ENCODE results near the gene PTPRH. TPM values are rescaled to one million over a fixed set of nuclear protein-coding genes. Genes with fewer than 3 reads are reported as not detected.

PTPRH gene
- total and polyA plus RNA-seq, 9 of the 15 experiments (the other 6 are each of a cell fraction or from before 2014, with no cell fraction given) = 0.87 to 34.3 (median 22.7) TPM

- no peak for TF ChIP-seq CBX8 (IDR thresholded peaks at IDR 0.05; ENCODE audit: borderline replicate concordance, extremely low read depth, low read depth, low read length, poor library complexity, severe bottlenecking)
- TF ChIP-seq ELF1 (tag; IDR thresholded peaks at IDR 0.05) = no peak
- peak; percentile 11; the same call in 1 of the 2 replicates for TF ChIP-seq CXXC5 (CRISPR knock-in tag; IDR thresholded peaks at IDR 0.05)
- TF ChIP-seq GATA2 (CRISPR knock-in tag; IDR thresholded peaks at IDR 0.05) = no peak
- no peak for TF ChIP-seq PATZ1 (CRISPR knock-in tag; IDR thresholded peaks at IDR 0.05; ENCODE audit: borderline replicate concordance)
- no peak for TF ChIP-seq E2F6 (IDR thresholded peaks at IDR 0.05; ENCODE audit: borderline replicate concordance in 1 of 2, extremely low read depth in 1 of 2, insufficient read depth in 1 of 2, insufficient read length in 1 of 2, low read depth in 1 of 2, low read length in 1 of 2, poor library complexity in 1 of 2, severe bottlenecking in 1 of 2)
- 0 out of 2 replicates have a peak, but pooled peaks have one; percentile 2 for TF ChIP-seq HCFC1 (IDR thresholded peaks at IDR 0.05; ENCODE audit: low read depth, low read length)
- TF ChIP-seq ZNF507 (tag; conservative IDR thresholded peaks at IDR 0.05) = no peak
- no peak for TF ChIP-seq ZFP36 (IDR thresholded peaks at IDR 0.05; ENCODE audit: low read depth, low read length, partially characterized antibody)
- TF ChIP-seq TFAM (CRISPR knock-in tag; conservative IDR thresholded peaks at IDR 0.05) = no peak
- peak in 1 of 2 experiments; percentile 100; a peak in 2 of 4 replicates for TF ChIP-seq CSDE1 (IDR thresholded peaks at IDR 0.05)
- TF ChIP-seq SIX5 (IDR thresholded peaks at IDR 0.05; ENCODE audit: borderline replicate concordance in 1 of 2, insufficient read depth in 1 of 2, low read depth in 1 of 2, low read length in 2 of 2) = peak in 1 of 2 experiments; percentile 28; a peak in 1 of 4 replicates
- TF ChIP-seq NR2F6 (CRISPR knock-in tag; IDR thresholded peaks at IDR 0.05) = no peak
- no peak for TF ChIP-seq BRF2 (IDR thresholded peaks at IDR 0.05; ENCODE audit: borderline replicate concordance, insufficient read depth, insufficient read length)
- no peak for TF ChIP-seq HNRNPUL1 (IDR thresholded peaks at IDR 0.05; ENCODE audit: low read length)
- 0 out of 2 replicates have a peak, but pooled peaks have one; percentile 67 for TF ChIP-seq ZNF583 (CRISPR knock-in tag; IDR thresholded peaks at IDR 0.05)
- TF ChIP-seq ZNF212 (CRISPR knock-in tag; IDR thresholded peaks at IDR 0.05) = 0 out of 2 replicates have a peak, but pooled peaks have one; percentile 60
- TF ChIP-seq SPI1 (IDR thresholded peaks at IDR 0.05; ENCODE audit: borderline replicate concordance, low read depth, low read length) = no peak
- TF ChIP-seq BRD4 (IDR thresholded peaks at IDR 0.05) = no peak
- no peak for TF ChIP-seq ZNF347 (CRISPR knock-in tag; IDR thresholded peaks at IDR 0.05; ENCODE audit: low read depth)
- TF ChIP-seq CBX3 (IDR thresholded peaks at IDR 0.05; ENCODE audit: borderline replicate concordance in 1 of 2, low read length in 2 of 2) = no peak
- no peak for TF ChIP-seq KDM1A (IDR thresholded peaks at IDR 0.05)
- TF ChIP-seq POLR2H (tag; IDR thresholded peaks at IDR 0.05; ENCODE audit: low read depth) = no peak
- no peak for TF ChIP-seq NCOA4 (IDR thresholded peaks at IDR 0.05; ENCODE audit: partially characterized antibody)
- TF ChIP-seq COPS2 (conservative IDR thresholded peaks at IDR 0.05) = no peak
These were observed 42.6 kb downstream of the PTPRH start, which contains the start of gene DNAAF3 (continued) for GRCh38 chr19:55166530-55167268.

Measured in K562 (cell line).